ENCODE data around the gene LRRC3.

Gene LRRC3

GRCh38 chr21:44423941-44424607 is 31.2 kb upstream of the LRRC3 start:
- DNase-seq (ENCODE audit: low read depth in 2 of 2) = no peak

- no peak for DNase-seq (ENCODE audit: low read depth in 2 of 2)
Observed at GRCh38 chr21:44424608-44425306, 30.6 kb upstream of the LRRC3 start.

GRCh38 chr21:44425307-44425894 is 29.9 kb upstream of the LRRC3 start:
- no peak for DNase-seq (ENCODE audit: low read depth in 2 of 2)

GRCh38 chr21:44425895-44426662 is 29.2 kb upstream of the LRRC3 start:
- DNase-seq (ENCODE audit: low read depth in 2 of 2) = no peak

GRCh38 chr21:44426663-44427191 is 28.6 kb upstream of the LRRC3 start:
- DNase-seq (ENCODE audit: low read depth in 2 of 2) = no peak

GRCh38 chr21:44427241-44428120 is 27.8 kb upstream of the LRRC3 start:
- DNase-seq (ENCODE audit: low read depth in 2 of 2) = no peak

GRCh38 chr21:44428281-44428960 is 26.9 kb upstream of the LRRC3 start:
- DNase-seq (ENCODE audit: low read depth in 2 of 2) = no peak

- DNase-seq (ENCODE audit: low read depth in 2 of 2) = no peak
Observed at GRCh38 chr21:44429894-44430293, 25.4 kb upstream of the LRRC3 start.

- no peak for DNase-seq (ENCODE audit: low read depth in 2 of 2)
Observed at GRCh38 chr21:44431300-44431699, 24.0 kb upstream of the LRRC3 start.

- no peak for DNase-seq (ENCODE audit: low read depth in 2 of 2)
Observed at GRCh38 chr21:44432841-44433790, 22.2 kb upstream of the LRRC3 start.

GRCh38 chr21:44433791-44434567 is 21.3 kb upstream of the LRRC3 start:
- DNase-seq (ENCODE audit: low read depth in 2 of 2) = no peak

GRCh38 chr21:44434568-44434925 is 20.8 kb upstream of the LRRC3 start:
- no peak for DNase-seq (ENCODE audit: low read depth in 2 of 2)

- DNase-seq (ENCODE audit: low read depth in 2 of 2) = no peak
Observed at GRCh38 chr21:44434936-44435635, 20.2 kb upstream of the LRRC3 start.

GRCh38 chr21:44436111-44436611 is 19.1 kb upstream of the LRRC3 start:
- no peak for DNase-seq (ENCODE audit: low read depth in 2 of 2)

GRCh38 chr21:44436958-44437357 is 18.4 kb upstream of the LRRC3 start:
- no peak for DNase-seq (ENCODE audit: low read depth in 2 of 2)

- DNase-seq (ENCODE audit: low read depth in 2 of 2) = no peak
Observed at GRCh38 chr21:44437371-44437695, 18.0 kb upstream of the LRRC3 start.

- no peak for DNase-seq (ENCODE audit: low read depth in 2 of 2)
Observed at GRCh38 chr21:44437696-44438431, 17.4 kb upstream of the LRRC3 start.
